ENCODE measurements around the gene QRFP. TPM values are rescaled to one million over a fixed set of nuclear protein-coding genes. Genes with fewer than 3 reads are reported as not detected.

QRFP gene
- total and polyA plus RNA-seq, 9 donors: 0.27 to 0.66 (median 0.47) TPM; not detected in 1

- no peak for DNase-seq
- Histone ChIP-seq H3K27ac (ENCODE audit: low read length) (no peak overlapping the region), H3K4me1 (ENCODE audit: control insufficient read depth, insufficient read depth, low read length) (peaks cover 21% of the 10 kb centered on the region), H3K27me3 (ENCODE audit: control insufficient read depth, insufficient read depth, low read length) (peaks cover 91% of the 10 kb centered on the region), H3K4me3 (ENCODE audit: low read length) (no peak overlapping the region), H3K36me3 (ENCODE audit: control insufficient read depth, insufficient read depth, low read length) (no peaks in the 10 kb centered on the region), H3K9me3 (replicated peaks; ENCODE audit: control insufficient read depth, low read depth, low read length) (no peaks in the 10 kb centered on the region)
- under 1% methylated on average over 52 of the region's 75 CpGs for WGBS (ENCODE audit: insufficient coverage)
Measured at GRCh38 chr9:130939405-130940026, 42.9 kb upstream of the QRFP start.

- H3K4me3 ChIP-seq (ENCODE audit: low read length): peak within 1 kb of the TSS; percentile 42
- H3K9me3 ChIP-seq (replicated peaks; ENCODE audit: control insufficient read depth, low read depth, low read length): no peaks in the 10 kb centered on the region
- peaks cover 96% of the 10 kb centered on the region for H3K27me3 ChIP-seq (ENCODE audit: control insufficient read depth, insufficient read depth, low read length)
- peak; percentile 38 for DNase-seq
- under 1% methylated on average over 93 of the region's 98 CpGs for whole genome bisulfite sequencing (ENCODE audit: insufficient coverage)
- H3K4me1 ChIP-seq (ENCODE audit: control insufficient read depth, insufficient read depth, low read length): peaks cover 21% of the 10 kb centered on the region
- H3K36me3 ChIP-seq (ENCODE audit: control insufficient read depth, insufficient read depth, low read length): no peaks in the 10 kb centered on the region
- no peak within 1 kb of the TSS for H3K27ac ChIP-seq (ENCODE audit: low read length)
Measured at GRCh38 chr9:130938652-130939404, 42.2 kb upstream of the QRFP start, which contains the start of gene FIBCD1. TSS of gene FIBCD1 (minus strand) at chr9:130939247. CDS start at chr9:130938607, 640 bp downstream.

GRCh38 chr9:130938184-130938651 lies 41.6 kb upstream of the QRFP start:
- Histone ChIP-seq H3K4me3 (ENCODE audit: low read length) (no peak overlapping the region), H3K4me1 (ENCODE audit: control insufficient read depth, insufficient read depth, low read length) (peaks cover 21% of the 10 kb centered on the region), H3K36me3 (ENCODE audit: control insufficient read depth, insufficient read depth, low read length) (no peaks in the 10 kb centered on the region), H3K27me3 (ENCODE audit: control insufficient read depth, insufficient read depth, low read length) (peaks cover 96% of the 10 kb centered on the region), H3K27ac (ENCODE audit: low read length) (no peak overlapping the region), H3K9me3 (replicated peaks; ENCODE audit: control insufficient read depth, low read depth, low read length) (no peaks in the 10 kb centered on the region)
- WGBS (ENCODE audit: insufficient coverage): 2% methylated on average over 52 of the region's 52 CpGs
- no peak for DNase-seq

GRCh38 chr9:130937146-130938076 lies 40.8 kb upstream of the QRFP start:
- no peak for DNase-seq
- 49% methylated on average over 19 of the region's 23 CpGs for WGBS (ENCODE audit: insufficient coverage)
- peaks cover 96% of the 10 kb centered on the region for H3K27me3 ChIP-seq (ENCODE audit: control insufficient read depth, insufficient read depth, low read length)
- no peak overlapping the region for H3K4me3 ChIP-seq (ENCODE audit: low read length)
- H3K36me3 ChIP-seq (ENCODE audit: control insufficient read depth, insufficient read depth, low read length): no peaks in the 10 kb centered on the region
- H3K4me1 ChIP-seq (ENCODE audit: control insufficient read depth, insufficient read depth, low read length): peaks cover 29% of the 10 kb centered on the region
- H3K27ac ChIP-seq (ENCODE audit: low read length): no peak overlapping the region
- no peaks in the 10 kb centered on the region for H3K9me3 ChIP-seq (replicated peaks; ENCODE audit: control insufficient read depth, low read depth, low read length)

- Histone ChIP-seq H3K27me3 (ENCODE audit: control insufficient read depth, insufficient read depth, low read length) (peaks cover 94% of the 10 kb centered on the region), H3K9me3 (replicated peaks; ENCODE audit: control insufficient read depth, low read depth, low read length) (no peaks in the 10 kb centered on the region), H3K36me3 (ENCODE audit: control insufficient read depth, insufficient read depth, low read length) (no peaks in the 10 kb centered on the region), H3K27ac (ENCODE audit: low read length) (no peak overlapping the region), H3K4me1 (ENCODE audit: control insufficient read depth, insufficient read depth, low read length) (peaks cover 33% of the 10 kb centered on the region), H3K4me3 (ENCODE audit: low read length) (no peak overlapping the region)
- peak; percentile 51 for DNase-seq
- 64% methylated on average over 7 of the region's 12 CpGs for WGBS (ENCODE audit: insufficient coverage)
Measured at GRCh38 chr9:130936285-130937117, 39.9 kb upstream of the QRFP start.

DNA sequence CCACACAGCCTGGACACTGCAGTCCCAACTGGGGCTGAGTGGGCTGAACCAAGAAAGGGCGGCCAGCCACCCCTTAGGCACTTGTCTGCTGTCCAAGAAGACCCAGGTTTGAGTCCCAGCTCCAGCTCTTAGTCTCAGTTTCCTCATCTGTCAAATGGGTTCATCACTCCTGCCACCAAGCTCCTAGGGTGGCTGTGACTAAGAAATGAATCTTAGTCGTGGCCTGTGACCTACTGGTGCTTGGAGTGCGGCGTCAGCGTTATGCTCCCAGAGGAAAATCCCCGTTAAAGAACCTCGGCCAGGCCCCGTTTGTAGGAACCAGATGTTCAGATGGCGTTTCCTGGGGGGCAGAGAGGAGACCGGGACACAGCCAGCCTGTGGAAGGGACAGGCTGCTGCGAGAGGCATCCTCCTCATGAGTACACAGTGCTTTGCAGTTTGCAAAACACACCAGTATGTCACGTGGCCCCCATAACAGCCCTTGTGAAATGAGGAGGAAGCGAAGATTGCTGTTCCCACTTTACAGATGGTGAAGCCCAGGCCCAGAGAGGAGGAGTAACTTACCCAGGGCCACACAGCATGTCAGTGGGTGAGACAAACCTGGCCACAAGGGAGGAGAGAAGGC lies 39.1 kb upstream of the QRFP start:
- DNase-seq: no peak
- WGBS (ENCODE audit: insufficient coverage): 48% methylated on average over 11 of the region's 13 CpGs
- H3K27me3 ChIP-seq (ENCODE audit: control insufficient read depth, insufficient read depth, low read length): peaks cover 90% of the 10 kb centered on the region

DNA sequence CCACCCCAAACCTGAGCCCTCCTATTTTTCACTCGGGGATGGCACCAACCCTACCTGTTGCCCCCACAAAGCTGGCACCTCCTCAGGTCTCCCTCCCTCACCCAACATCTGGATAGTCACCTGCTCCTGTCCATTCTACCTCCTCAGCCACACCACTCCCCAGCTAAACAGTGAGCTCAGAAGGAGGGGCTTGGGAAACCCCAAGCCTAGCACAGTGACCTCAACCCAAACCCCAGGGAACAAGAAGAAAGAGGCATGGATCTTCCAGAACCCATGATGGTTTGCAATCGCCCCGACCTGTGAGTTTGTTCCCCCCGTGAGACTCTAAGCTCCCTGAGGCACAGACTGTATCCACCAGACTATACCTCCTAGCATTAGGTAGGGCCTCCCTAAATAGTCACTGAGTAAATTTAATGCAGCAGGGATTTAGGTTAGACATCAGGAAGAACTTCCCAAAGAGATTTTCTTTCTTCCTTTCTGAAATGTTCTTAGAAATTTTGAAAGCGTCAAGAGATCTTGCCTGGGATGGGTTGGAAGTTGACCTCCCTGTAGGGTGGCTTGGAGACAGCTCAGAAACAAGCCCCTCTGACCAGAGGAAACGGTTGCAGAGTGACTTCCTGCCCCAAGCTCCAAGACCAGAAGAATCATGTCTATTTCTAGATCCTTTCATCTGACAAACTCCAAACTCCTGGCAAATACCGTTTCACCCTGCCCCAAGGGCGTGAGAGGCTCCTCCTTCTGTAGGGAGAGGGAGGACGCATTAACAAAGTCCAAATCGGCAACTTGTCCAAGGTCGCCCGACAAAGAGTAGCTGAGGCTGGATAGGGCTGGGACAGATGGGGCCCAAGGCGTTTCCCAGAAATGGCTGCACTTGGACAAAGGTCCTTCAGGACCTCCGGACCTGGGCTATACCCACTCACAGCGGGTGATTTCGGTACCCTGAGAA lies 38.4 kb upstream of the QRFP start:
- 81% methylated on average over 5 of the region's 16 CpGs for WGBS (ENCODE audit: insufficient coverage)

More for the DNA sequence above, 39.1 kb upstream of the QRFP start:
- Histone ChIP-seq H3K4me1 (ENCODE audit: control insufficient read depth, insufficient read depth, low read length) (peaks cover 30% of the 10 kb centered on the region), H3K36me3 (ENCODE audit: control insufficient read depth, insufficient read depth, low read length) (no peaks in the 10 kb centered on the region), H3K27ac (ENCODE audit: low read length) (no peak overlapping the region), H3K9me3 (replicated peaks; ENCODE audit: control insufficient read depth, low read depth, low read length) (no peaks in the 10 kb centered on the region), H3K4me3 (ENCODE audit: low read length) (no peak overlapping the region)

DNA sequence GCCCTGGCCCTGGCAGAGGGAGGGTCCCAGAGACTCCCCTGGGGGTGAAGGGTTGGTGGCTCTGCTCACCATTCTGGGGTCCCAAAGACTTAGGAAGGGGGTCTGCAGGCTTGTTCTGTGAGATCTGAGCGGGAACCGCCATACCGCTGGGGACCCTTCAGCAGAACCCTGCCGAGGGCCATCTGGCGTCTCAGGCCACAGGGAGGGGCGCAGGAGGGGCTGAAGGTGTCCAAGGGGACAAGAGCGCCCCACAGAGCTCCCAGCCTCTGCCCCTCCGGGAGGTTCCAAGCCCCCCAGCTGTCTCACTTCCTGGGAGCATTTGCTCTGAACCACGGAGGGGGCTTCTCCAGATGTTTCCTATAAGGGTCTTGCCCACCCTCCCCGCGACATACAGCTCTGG lies 37.6 kb upstream of the QRFP start:
- no peak overlapping the region for H3K4me3 ChIP-seq (ENCODE audit: low read length)
- no peak for DNase-seq

More for the DNA sequence above, 38.4 kb upstream of the QRFP start:
- Histone ChIP-seq H3K4me3 (ENCODE audit: low read length) (no peak overlapping the region), H3K27ac (ENCODE audit: low read length) (no peak overlapping the region), H3K4me1 (ENCODE audit: control insufficient read depth, insufficient read depth, low read length) (peaks cover 29% of the 10 kb centered on the region), H3K27me3 (ENCODE audit: control insufficient read depth, insufficient read depth, low read length) (peaks cover 82% of the 10 kb centered on the region), H3K36me3 (ENCODE audit: control insufficient read depth, insufficient read depth, low read length) (no peaks in the 10 kb centered on the region), H3K9me3 (replicated peaks; ENCODE audit: control insufficient read depth, low read depth, low read length) (no peaks in the 10 kb centered on the region)
- no peak for DNase-seq

More for the DNA sequence above, 37.6 kb upstream of the QRFP start:
- Histone ChIP-seq H3K9me3 (replicated peaks; ENCODE audit: control insufficient read depth, low read depth, low read length) (no peaks in the 10 kb centered on the region), H3K27ac (ENCODE audit: low read length) (no peak overlapping the region), H3K36me3 (ENCODE audit: control insufficient read depth, insufficient read depth, low read length) (no peaks in the 10 kb centered on the region), H3K27me3 (ENCODE audit: control insufficient read depth, insufficient read depth, low read length) (peaks cover 76% of the 10 kb centered on the region), H3K4me1 (ENCODE audit: control insufficient read depth, insufficient read depth, low read length) (peaks cover 29% of the 10 kb centered on the region)
- WGBS (ENCODE audit: insufficient coverage): 49% methylated on average over 11 of the region's 11 CpGs
